HEK293 (cell line): ENCODE results near the gene VWA5A.

ENCODE experiments used
- CTCF ChIP-seq: fragments of 450-650 bp; formaldehyde crosslinking; IDR thresholded peaks from 2 replicates; pipeline ENCODE4 v1.5.1; 2016; ENCODE audit warnings: missing biosample characterization, missing genetic modification characterization
- FEZF1 ChIP-seq: fragments of 450-650 bp; formaldehyde crosslinking; IDR thresholded peaks from 2 replicates; pipeline ENCODE4 v1.5.1; 2016; ENCODE audit warnings: missing biosample characterization, missing genetic modification characterization
- KLF10 ChIP-seq: fragments of 450-650 bp; IDR thresholded peaks from 2 replicates; pipeline ENCODE4 v1.5.1; 2018; ENCODE audit warnings: missing biosample characterization, mild to moderate bottlenecking, missing genetic modification characterization
- PRDM1 ChIP-seq: fragments of 450-650 bp; formaldehyde crosslinking; IDR thresholded peaks from 2 replicates; pipeline ENCODE4; 2016; ENCODE audit warnings: missing biosample characterization, missing genetic modification characterization
- ZBTB10 ChIP-seq: fragments of 450-650 bp; formaldehyde crosslinking; IDR thresholded peaks from 2 replicates; pipeline ENCODE4 v1.5.1; 2016; ENCODE audit warnings: missing biosample characterization, missing genetic modification characterization
- ZNF175 ChIP-seq: fragments of 450-650 bp; formaldehyde crosslinking; IDR thresholded peaks from 2 replicates; pipeline ENCODE4 v1.5.1; 2016; ENCODE audit warnings: missing biosample characterization, missing genetic modification characterization
- ZNF548 ChIP-seq: fragments of 450-650 bp; formaldehyde crosslinking; IDR thresholded peaks from 2 replicates; pipeline ENCODE4 v1.5.1; 2016; ENCODE audit warnings: missing biosample characterization, missing genetic modification characterization
- ZSCAN30 ChIP-seq: fragments of 450-650 bp; IDR thresholded peaks from 2 replicates; pipeline ENCODE4 v1.5.1; 2018; ENCODE audit warnings: missing biosample characterization, mild to moderate bottlenecking, missing genetic modification characterization, moderate library complexity

- no peak for TF ChIP-seq CTCF (tag by site-specific recombination)
- no peak for TF ChIP-seq FEZF1 (tag by site-specific recombination)
- TF ChIP-seq ZNF175 (tag by site-specific recombination) = no peak
- TF ChIP-seq PRDM1 (tag by site-specific recombination) = no peak
- no peak for TF ChIP-seq ZSCAN30 (tag by site-specific recombination)
- no peak for TF ChIP-seq KLF10 (tag by site-specific recombination)
- no peak for TF ChIP-seq ZBTB10 (tag by site-specific recombination)
- no peak for TF ChIP-seq ZNF548 (tag by site-specific recombination)
Measured at GRCh38 chr11:124159481-124159880, 44.2 kb downstream of the VWA5A start.
